ENCODE results near the gene TREM2. TPM values are rescaled to one million over a fixed set of nuclear protein-coding genes. Genes with fewer than 3 reads are reported as not detected.

Gene TREM2
- total RNA-seq, 1 donor from 2014 or later: not detected

DNA sequence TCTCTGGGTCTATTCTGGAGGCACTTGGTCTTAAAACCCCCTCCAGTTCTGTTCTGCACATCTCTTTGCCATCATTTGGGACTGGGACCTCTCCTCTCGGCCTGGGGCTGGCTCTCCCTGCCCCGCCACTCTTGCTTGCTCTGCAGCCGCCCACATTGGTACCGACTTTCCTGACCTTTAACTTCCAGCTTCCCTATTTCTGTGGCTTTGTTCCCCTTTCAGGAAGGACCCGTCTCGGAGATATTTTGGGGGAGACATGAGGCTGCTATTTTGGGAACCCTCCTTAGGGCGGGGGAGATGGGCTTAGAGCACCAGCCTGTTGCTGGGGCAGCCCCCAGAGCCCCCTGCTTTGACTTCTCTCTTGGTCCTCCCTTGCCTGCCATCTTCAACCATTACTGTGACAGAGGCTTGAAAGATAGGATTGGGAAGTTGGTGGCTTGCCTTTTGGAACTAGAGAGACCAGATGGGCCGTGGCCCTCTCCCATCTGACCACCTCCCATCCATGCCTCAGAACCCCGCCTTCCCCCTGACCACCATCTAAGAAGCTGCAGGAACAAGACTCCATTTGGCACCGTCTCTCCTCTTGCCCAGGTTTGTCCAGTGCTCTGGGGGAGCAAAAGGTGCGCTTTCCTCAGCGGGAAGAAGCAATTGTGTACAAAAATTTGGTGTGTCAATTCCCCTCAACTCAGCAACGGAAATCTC is 914 bp downstream of the TREM2 start:
- peaks cover 15% of the 10 kb centered on the region for H3K27me3 Mint-ChIP-seq (ENCODE audit: low read depth)
- H3K36me3 Mint-ChIP-seq (ENCODE audit: low read depth): no peaks in the 10 kb centered on the region
- no peaks in the 10 kb centered on the region for H3K4me1 Mint-ChIP-seq
- TF ChIP-seq CTCF (conservative IDR thresholded peaks at IDR 0.05): no peak
- no peak overlapping the region for H3K4me3 Mint-ChIP-seq
- H3K9me3 Mint-ChIP-seq: no peaks in the 10 kb centered on the region
- no peak overlapping the region for H3K27ac Mint-ChIP-seq (ENCODE audit: unreplicated experiment)
- no peak for DNase-seq (ENCODE audit: low read depth, low spot score)

DNA sequence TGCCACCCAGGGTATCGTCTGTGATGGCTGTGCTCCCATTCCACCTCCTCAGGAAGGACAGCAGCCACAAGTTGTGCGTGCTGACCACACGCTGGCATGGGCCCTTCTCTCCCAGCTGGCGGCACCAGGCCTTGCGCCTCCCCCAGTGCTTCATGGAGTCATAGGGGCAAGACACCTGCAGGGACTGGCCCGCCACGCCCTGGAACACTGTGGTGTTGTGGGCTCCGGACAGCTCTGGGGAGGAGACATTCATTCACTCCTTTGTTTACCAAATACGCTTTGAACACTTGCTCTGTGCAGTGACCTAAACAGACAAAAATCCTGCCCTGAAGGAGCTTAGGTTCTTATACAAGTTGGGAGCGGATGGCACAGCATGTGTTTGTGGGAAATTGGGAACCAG is 1.5 kb downstream of the TREM2 start:
- no peak for DNase-seq (ENCODE audit: low read depth, low spot score)
- Mint-ChIP-seq H3K36me3 (ENCODE audit: low read depth) (no peaks in the 10 kb centered on the region), H3K27ac (ENCODE audit: unreplicated experiment) (no peak overlapping the region), H3K27me3 (ENCODE audit: low read depth) (peaks cover 9% of the 10 kb centered on the region), H3K4me1 (no peaks in the 10 kb centered on the region), H3K4me3 (no peak overlapping the region), H3K9me3 (no peaks in the 10 kb centered on the region)
- TF ChIP-seq CTCF (conservative IDR thresholded peaks at IDR 0.05): no peak

DNA sequence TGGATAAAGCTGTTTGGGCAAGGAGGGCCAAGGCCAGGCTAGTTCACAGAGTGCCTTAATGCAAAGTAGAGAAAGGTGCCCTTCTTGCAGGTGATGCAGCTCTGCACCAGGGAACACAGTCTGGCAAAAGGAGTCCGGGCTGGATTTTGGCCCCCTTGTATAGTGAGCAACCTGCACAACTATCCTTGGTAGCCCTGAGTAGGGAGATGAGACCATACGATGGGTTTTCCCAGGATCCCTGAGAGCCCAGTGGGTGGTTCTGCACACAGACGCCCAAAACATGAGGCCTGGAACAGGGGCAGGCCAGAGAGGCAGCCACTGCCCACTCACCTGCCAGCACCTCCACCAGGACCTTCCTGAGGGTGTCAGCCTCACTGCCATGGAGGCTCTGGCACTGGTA is 2.0 kb downstream of the TREM2 start:
- DNase-seq (ENCODE audit: low read depth, low spot score): no peak

DNA sequence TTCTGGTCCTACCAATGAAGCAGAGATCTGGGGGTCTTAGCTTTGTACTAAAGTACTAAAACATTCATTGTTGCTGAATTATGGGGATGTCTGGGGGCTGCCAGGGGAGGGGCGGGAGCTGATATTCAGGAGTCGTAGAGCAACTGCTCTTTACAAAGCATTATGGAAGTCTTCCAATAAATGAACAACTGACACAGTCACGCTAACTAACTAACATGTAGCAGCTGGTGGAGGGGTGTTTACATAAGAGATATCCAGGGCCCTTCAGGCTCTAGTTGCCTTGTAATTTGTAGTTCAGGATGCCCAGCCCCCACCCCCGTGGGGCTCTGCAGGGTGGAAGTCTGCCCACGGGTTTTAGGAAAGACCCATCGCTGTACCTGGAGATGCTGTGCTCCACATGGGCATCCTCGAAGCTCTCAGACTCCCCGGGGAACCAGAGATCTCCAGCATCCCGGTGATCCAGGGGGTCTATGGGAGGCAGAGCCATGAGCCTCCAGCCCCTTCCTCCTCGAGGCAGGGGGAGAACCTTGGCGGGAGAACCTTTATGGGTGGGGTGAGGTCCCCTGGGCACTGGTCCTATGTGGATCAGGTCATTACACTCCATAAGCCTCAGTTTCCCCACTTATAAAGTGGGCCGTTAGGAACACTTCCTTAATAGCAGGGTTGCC is 3.4 kb downstream of the TREM2 start:
- TF ChIP-seq CTCF (conservative IDR thresholded peaks at IDR 0.05): no peak
- peaks cover 9% of the 10 kb centered on the region for H3K27me3 Mint-ChIP-seq (ENCODE audit: low read depth)
- H3K4me1 Mint-ChIP-seq: no peaks in the 10 kb centered on the region
- no peaks in the 10 kb centered on the region for H3K9me3 Mint-ChIP-seq
- DNase-seq (ENCODE audit: low read depth, low spot score): no peak
- H3K27ac Mint-ChIP-seq (ENCODE audit: unreplicated experiment): no peak overlapping the region
- H3K4me3 Mint-ChIP-seq: no peak overlapping the region
- H3K36me3 Mint-ChIP-seq (ENCODE audit: low read depth): no peaks in the 10 kb centered on the region

More for the DNA sequence above, 2.0 kb downstream of the TREM2 start:
- Mint-ChIP-seq H3K27ac (ENCODE audit: unreplicated experiment) (no peak overlapping the region), H3K36me3 (ENCODE audit: low read depth) (no peaks in the 10 kb centered on the region), H3K4me1 (no peaks in the 10 kb centered on the region), H3K9me3 (no peaks in the 10 kb centered on the region), H3K27me3 (ENCODE audit: low read depth) (peaks cover 9% of the 10 kb centered on the region), H3K4me3 (no peak overlapping the region)
- no peak for TF ChIP-seq CTCF (conservative IDR thresholded peaks at IDR 0.05)

DNA sequence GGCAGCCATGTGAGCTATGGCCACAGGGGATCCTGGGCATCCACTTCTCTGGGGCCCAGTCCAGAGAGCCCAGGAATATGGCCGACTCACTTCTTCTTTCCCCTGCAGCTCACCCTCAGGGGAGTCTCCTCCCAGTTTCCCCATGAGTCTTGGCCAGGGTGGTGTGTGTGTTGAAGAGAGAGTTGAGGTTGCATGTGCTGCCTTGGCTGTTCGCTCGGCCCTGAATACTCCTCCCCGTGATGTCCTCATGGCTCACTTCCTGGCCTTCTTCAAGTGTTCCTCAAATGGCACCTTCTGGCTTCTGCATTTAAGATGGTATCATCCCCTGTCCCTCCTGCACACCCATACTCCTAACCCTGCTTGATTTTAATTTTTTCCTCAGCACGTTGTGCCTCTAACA is 5.6 kb downstream of the TREM2 start:
- DNase-seq (ENCODE audit: low read depth, low spot score): no peak
- no peaks in the 10 kb centered on the region for H3K36me3 Mint-ChIP-seq (ENCODE audit: low read depth)
- H3K27me3 Mint-ChIP-seq (ENCODE audit: low read depth): peaks cover 3% of the 10 kb centered on the region
- H3K27ac Mint-ChIP-seq (ENCODE audit: unreplicated experiment): no peak overlapping the region
- TF ChIP-seq CTCF (conservative IDR thresholded peaks at IDR 0.05): no peak
- no peak overlapping the region for H3K4me3 Mint-ChIP-seq
- H3K4me1 Mint-ChIP-seq: no peaks in the 10 kb centered on the region
- no peaks in the 10 kb centered on the region for H3K9me3 Mint-ChIP-seq
